Endodermal cell (in vitro differentiated cells): ENCODE measurements around the gene CD80. TPM values are rescaled to one million over a fixed set of nuclear protein-coding genes. Genes with fewer than 3 reads are reported as not detected.

Experiments
- DNase-seq: peaks from one replicate; pipeline ENCODE4 v3.0.0-alpha.2; 2017
- H3K27ac ChIP-seq: 2 replicates; pipeline ENCODE4 v1.5.1; 2013; ENCODE audit warnings: mild to moderate bottlenecking, low read depth, low read length, moderate library complexity
- H3K27me3 ChIP-seq: 2 replicates; pipeline ENCODE4 v1.6.1; 2013; ENCODE audit warnings: mild to moderate bottlenecking, low read length, moderate library complexity; ENCODE audit not compliant: insufficient read depth, control insufficient read depth, poor library complexity, severe bottlenecking
- H3K36me3 ChIP-seq: 2 replicates; pipeline ENCODE4 v1.7.0; 2013; ENCODE audit warnings: mild to moderate bottlenecking, low read length, moderate library complexity; ENCODE audit not compliant: control insufficient read depth, insufficient read depth
- H3K4me1 ChIP-seq: one replicate; pipeline ENCODE4 v1.7.0; 2013; ENCODE audit warnings: low read length; ENCODE audit not compliant: control insufficient read depth, insufficient read depth
- H3K4me3 ChIP-seq: 2 replicates; pipeline ENCODE4 v1.5.1; 2013; ENCODE audit warnings: mild to moderate bottlenecking, low read length, moderate library complexity
- H3K9ac ChIP-seq: 2 replicates; pipeline ENCODE4 v1.6.1; 2013; ENCODE audit warnings: mild to moderate bottlenecking, low read length, moderate library complexity; ENCODE audit not compliant: poor library complexity, severe bottlenecking; ENCODE audit errors: extremely low read depth
- H3K9me3 ChIP-seq: 2 replicates; pipeline ENCODE4 v1.6.1; 2013; ENCODE audit warnings: mild to moderate bottlenecking, low read length, moderate library complexity; ENCODE audit not compliant: control insufficient read depth
- H3K27ac Mint-ChIP-seq: 2 replicates; pipeline ENCODE4 v1.8.0; 2020; ENCODE audit warnings: mixed read lengths
- H3K27me3 Mint-ChIP-seq: 2 replicates; pipeline ENCODE4 v1.8.0; 2021; ENCODE audit warnings: mild to moderate bottlenecking, mixed read lengths; ENCODE audit not compliant: insufficient read depth
- H3K36me3 Mint-ChIP-seq: 2 replicates; pipeline ENCODE4 v1.8.0; 2020; ENCODE audit warnings: low read depth, mixed read lengths
- H3K4me1 Mint-ChIP-seq: 2 replicates; pipeline ENCODE4 v1.8.0; 2020; ENCODE audit warnings: mixed read lengths
- H3K4me3 Mint-ChIP-seq: 2 replicates; pipeline ENCODE4 v1.8.0; 2020; ENCODE audit warnings: mild to moderate bottlenecking, moderate library complexity, mixed read lengths
- H3K9me3 Mint-ChIP-seq: 2 replicates; pipeline ENCODE4 v1.8.0; 2020; ENCODE audit warnings: mild to moderate bottlenecking, mixed read lengths
- CTCF ChIP-seq: fragments of 200-600 bp; sonication (generic); conservative IDR thresholded peaks from 2 replicates; pipeline ENCODE4 v1.5.0; 2021; ENCODE audit warnings: antibody characterized with exemption, mild to moderate bottlenecking
- WGBS, 2 experiments: methylation state at CpG; one replicate each; pipeline versions ENCODE4 v1.1.5 to v1.1.7; 2013; ENCODE audit warnings: missing lambda C conversion rate in 2 of 2, mixed read lengths in 1 of 2; ENCODE audit not compliant: insufficient coverage in 1 of 2, insufficient read length in 1 of 2; 5-methylcytosine and 5-hydroxymethylcytosine counted together
- total RNA-seq, 2 donors: library from RNA; stranded (reverse); fragmentation: NEBNext Ultra II Directional in 1 of 2; extraction: Animal tissue kit (Norgen Biotek cat#: 25700) in 1 of 2; gene quantifications; 2 replicates in 1 of 2; 3 replicates in 1 of 2; pipeline ENCODE4 v1.2.1, GENCODE V29; 2021

CD80 gene
- total RNA-seq, 2 donors from 2014 or later, result 2.2 to 2.5 TPM

GRCh38 chr3:119534296-119534695 is 25.1 kb downstream of the CD80 start:
- H3K9me3 Mint-ChIP-seq, result no peaks in the 10 kb centered on the region
- H3K4me3 ChIP-seq, result no peak overlapping the region
- no peak overlapping the region for H3K27ac ChIP-seq
- H3K27me3 ChIP-seq, result no peaks in the 10 kb centered on the region
- DNase-seq, result no peak
- no peak overlapping the region for H3K4me3 Mint-ChIP-seq
- no peak for TF ChIP-seq CTCF
- H3K36me3 ChIP-seq, result no peaks in the 10 kb centered on the region
- H3K4me1 ChIP-seq, result no peaks in the 10 kb centered on the region
- no peaks in the 10 kb centered on the region for H3K27me3 Mint-ChIP-seq
- H3K9ac ChIP-seq, result no peak overlapping the region
- no peaks in the 10 kb centered on the region for H3K36me3 Mint-ChIP-seq
- H3K4me1 Mint-ChIP-seq, result no peaks in the 10 kb centered on the region
- 100% methylated on average over 1 of the region's 1 CpG; no CpG with 5 or more reads in 1 of the 2 experiments for WGBS, 2 experiments
- H3K27ac Mint-ChIP-seq, result no peak overlapping the region
- no peaks in the 10 kb centered on the region for H3K9me3 ChIP-seq

DNA sequence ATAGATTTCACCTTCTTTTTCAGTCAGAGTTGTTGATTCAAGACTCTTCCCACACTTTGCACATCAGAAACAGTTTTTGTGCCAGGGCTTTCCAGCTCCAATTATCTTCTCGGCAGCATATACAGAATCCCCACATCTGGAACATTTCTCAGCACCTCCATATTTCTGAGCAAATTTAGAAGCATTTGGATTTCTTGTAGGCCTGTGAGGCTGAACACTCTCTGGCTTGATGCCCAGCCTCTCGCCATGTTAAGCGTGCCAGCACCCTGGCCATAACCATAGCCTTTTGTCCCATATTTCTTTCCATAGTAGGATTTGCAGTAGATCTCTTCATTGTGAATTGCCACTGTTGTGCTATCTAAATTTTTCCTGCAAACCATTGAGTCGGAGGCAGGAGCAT is 28.3 kb downstream of the CD80 start:
- Mint-ChIP-seq H3K9me3 (no peaks in the 10 kb centered on the region), H3K27ac (no peak overlapping the region), H3K4me1 (no peaks in the 10 kb centered on the region), H3K36me3 (peaks cover 3% of the 10 kb centered on the region), H3K4me3 (no peak overlapping the region), H3K27me3 (no peaks in the 10 kb centered on the region)
- TF ChIP-seq CTCF, result no peak
- no peak for DNase-seq
- Histone ChIP-seq H3K9ac (no peak overlapping the region), H3K36me3 (no peaks in the 10 kb centered on the region), H3K9me3 (no peaks in the 10 kb centered on the region), H3K4me1 (no peaks in the 10 kb centered on the region), H3K4me3 (no peak overlapping the region), H3K27ac (no peak overlapping the region), H3K27me3 (no peaks in the 10 kb centered on the region)
- WGBS, 2 experiments, result 83 to 98% methylated on average over 1 to 4 of the region's 4 CpGs

- H3K36me3 Mint-ChIP-seq, result peaks cover 3% of the 10 kb centered on the region
- H3K4me1 Mint-ChIP-seq, result no peaks in the 10 kb centered on the region
- no peak for TF ChIP-seq CTCF
- Histone ChIP-seq H3K9ac (no peak overlapping the region), H3K4me3 (no peak overlapping the region), H3K27ac (no peak overlapping the region), H3K4me1 (no peaks in the 10 kb centered on the region), H3K9me3 (no peaks in the 10 kb centered on the region), H3K27me3 (no peaks in the 10 kb centered on the region), H3K36me3 (no peaks in the 10 kb centered on the region)
- H3K9me3 Mint-ChIP-seq, result no peaks in the 10 kb centered on the region
- DNase-seq, result no peak
- no peak overlapping the region for H3K4me3 Mint-ChIP-seq
- no peaks in the 10 kb centered on the region for H3K27me3 Mint-ChIP-seq
- H3K27ac Mint-ChIP-seq, result no peak overlapping the region
- 87% methylated on average over 2 of the region's 2 CpGs; no CpG with 5 or more reads in 1 of the 2 experiments for WGBS, 2 experiments
Measured at GRCh38 chr3:119530456-119530855, 29.0 kb downstream of the CD80 start.
